Stomach (tissue), 9 donors: Measurements from ENCODE around the gene SMIM35. TPM values are rescaled to one million over a fixed set of nuclear protein-coding genes. Genes with fewer than 3 reads are reported as not detected.

ENCODE experiments used
- DNase-seq, 2 donors: peaks; one replicate each; pipeline versions ENCODE4 v3.0.0 to v3.0.0-alpha.2; 2013 to 2019
- H3K27ac ChIP-seq, 5 donors: fragments of 200-600 bp in 4 of 5; sonication (generic) in 4 of 5; one replicate each; pipeline ENCODE4 v1.5.1; 2013 to 2019; ENCODE audit warnings: mild to moderate bottlenecking in 1 of 5, moderate library complexity in 1 of 5
- H3K27me3 ChIP-seq, 3 donors: fragments of 200-600 bp; sonication (generic); one replicate each; pipeline ENCODE4 v1.5.1; 2017 to 2019; ENCODE audit warnings: mixed run types in 1 of 3
- H3K36me3 ChIP-seq, 4 donors: fragments of 200-600 bp; sonication (generic); 1 replicate in 3 of 4; 2 replicates in 1 of 4; pipeline ENCODE4 v1.5.1; 2016 to 2019
- H3K4me1 ChIP-seq, 4 donors: fragments of 200-600 bp; sonication (generic); one replicate each; pipeline ENCODE4 v1.5.1; 2016 to 2019
- H3K4me3 ChIP-seq, 4 donors: fragments of 200-600 bp; sonication (generic) in 3 of 4; one replicate each; pipeline ENCODE4 v1.5.1; 2016 to 2019; ENCODE audit warnings: mild to moderate bottlenecking in 1 of 4
- H3K9me3 ChIP-seq, 4 donors: fragments of 200-600 bp; sonication (generic); one replicate each; pipeline ENCODE4 v1.5.1; 2016 to 2019
- EP300 ChIP-seq: sonication (generic); formaldehyde crosslinking; IDR thresholded peaks from one replicate; pipeline ENCODE4 v1.6.1; 2017; ENCODE audit warnings: antibody characterized with exemption
- POLR2A ChIP-seq, 4 donors: fragments of 450-650 bp; IDR thresholded peaks; one replicate each; pipeline ENCODE4 v1.6.1; 2016; ENCODE audit warnings: antibody characterized with exemption in 4 of 4, control low read depth in 2 of 4, mild to moderate bottlenecking in 1 of 4, moderate library complexity in 1 of 4
- POLR2AphosphoS5 ChIP-seq, 3 donors: sonication (generic); formaldehyde crosslinking; IDR thresholded peaks; one replicate each; pipeline ENCODE4 v1.6.1; 2016; ENCODE audit warnings: antibody characterized with exemption in 3 of 3
- WGBS, 5 donors: extraction: QIAGEN DNeasy Blood & Tissue Kit in 3 of 5; methylation state at CpG; one replicate each; pipeline versions ENCODE4 v1.1.5 to v1.1.7; 2013 to 2018; 5-methylcytosine and 5-hydroxymethylcytosine counted together
- intact Hi-C: fragments of 100-400 bp; cut with DNase I; formaldehyde crosslinking; loops from one replicate; pipeline ENCODE4 v1.15.1; 2023; ENCODE audit warnings: low total_unique reads
- polyA plus RNA-seq, 3 donors: library from polyadenylated mRNA; stranded (reverse); fragments of 200-250 nt; gene quantifications; one replicate each; pipeline ENCODE4 v1.2.3, GENCODE V29; 2013
- total RNA-seq, 5 donors: library from RNA; depleted of rRNA; stranded (reverse); fragments of >200 nt; gene quantifications; one replicate each; pipeline versions ENCODE4 v1.1.0 to v1.2.3, GENCODE V29; 2014 to 2016
- TF ChIP-seq, protein P1 (sequence below), 7 experiments: fragments of 450-650 bp in 4 of 7; fragments of 200-600 bp in 3 of 7; sonication (generic) in 3 of 7; IDR thresholded peaks; one replicate each; pipeline ENCODE4 v1.5.1; 2016 to 2019; ENCODE audit warnings: antibody characterized with exemption in 7 of 7, control low read depth in 2 of 7, mild to moderate bottlenecking in 1 of 7
- donor health status: healthy with polysubstance abuse.
- donor health status: Bipolar disorder and iron deficiency.
- donor health status: healthy.

Gene SMIM35
- total and polyA plus RNA-seq, 8 donors: 0.03 TPM; not detected in 7

DNA sequence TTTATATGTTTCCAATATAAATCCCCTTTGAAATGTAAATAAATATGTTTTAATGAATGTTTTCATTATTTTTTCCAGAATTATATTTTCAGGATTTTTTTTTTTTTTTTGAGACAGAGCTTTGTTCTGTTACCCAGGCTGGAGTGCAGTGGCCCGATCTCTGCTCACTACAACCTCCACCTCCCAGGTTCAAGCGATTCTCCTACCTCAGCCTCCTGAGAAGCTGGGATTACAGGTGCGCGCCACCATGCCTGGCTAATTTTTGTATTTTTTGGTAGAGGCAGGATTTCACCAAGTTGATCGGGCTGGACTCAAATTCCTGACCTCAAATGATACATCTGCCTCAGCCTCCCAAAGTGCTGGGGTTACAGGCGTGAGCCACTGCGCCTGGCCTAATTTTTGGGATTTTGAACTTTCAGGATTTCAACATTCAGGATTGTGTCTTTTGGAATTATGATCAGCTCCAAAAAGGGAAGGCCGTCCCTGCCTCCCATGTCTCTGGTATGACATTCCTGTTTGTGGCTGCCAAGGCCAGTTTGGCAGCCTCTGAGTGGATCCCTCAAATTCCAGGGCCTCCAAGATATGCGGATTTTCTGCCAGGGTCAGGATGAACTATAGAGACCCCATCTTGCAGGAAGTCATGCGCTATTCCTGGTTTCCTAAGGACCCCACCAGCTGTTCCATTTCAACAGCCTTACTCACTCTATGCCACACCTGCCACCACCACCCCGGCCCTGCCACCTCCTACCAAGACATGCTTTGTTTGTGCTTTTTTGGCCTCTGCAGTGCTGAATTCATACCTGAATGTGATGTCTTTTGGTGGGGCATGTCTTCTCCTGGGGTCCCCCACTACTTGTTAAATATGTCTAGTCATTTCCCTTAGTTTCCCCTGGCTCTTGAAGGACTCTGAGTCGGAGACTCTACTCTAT lies 31.8 kb downstream of the SMIM35 start:
- no peak overlapping the region for H3K4me3 ChIP-seq
- no peaks in the 10 kb centered on the region for H3K36me3 ChIP-seq
- TF ChIP-seq POLR2AphosphoS5 (IDR thresholded peaks at IDR 0.05) (no peak), EP300 (no peak), POLR2A (IDR thresholded peaks at IDR 0.05) (no peak)
- TF ChIP-seq, protein P1, sequence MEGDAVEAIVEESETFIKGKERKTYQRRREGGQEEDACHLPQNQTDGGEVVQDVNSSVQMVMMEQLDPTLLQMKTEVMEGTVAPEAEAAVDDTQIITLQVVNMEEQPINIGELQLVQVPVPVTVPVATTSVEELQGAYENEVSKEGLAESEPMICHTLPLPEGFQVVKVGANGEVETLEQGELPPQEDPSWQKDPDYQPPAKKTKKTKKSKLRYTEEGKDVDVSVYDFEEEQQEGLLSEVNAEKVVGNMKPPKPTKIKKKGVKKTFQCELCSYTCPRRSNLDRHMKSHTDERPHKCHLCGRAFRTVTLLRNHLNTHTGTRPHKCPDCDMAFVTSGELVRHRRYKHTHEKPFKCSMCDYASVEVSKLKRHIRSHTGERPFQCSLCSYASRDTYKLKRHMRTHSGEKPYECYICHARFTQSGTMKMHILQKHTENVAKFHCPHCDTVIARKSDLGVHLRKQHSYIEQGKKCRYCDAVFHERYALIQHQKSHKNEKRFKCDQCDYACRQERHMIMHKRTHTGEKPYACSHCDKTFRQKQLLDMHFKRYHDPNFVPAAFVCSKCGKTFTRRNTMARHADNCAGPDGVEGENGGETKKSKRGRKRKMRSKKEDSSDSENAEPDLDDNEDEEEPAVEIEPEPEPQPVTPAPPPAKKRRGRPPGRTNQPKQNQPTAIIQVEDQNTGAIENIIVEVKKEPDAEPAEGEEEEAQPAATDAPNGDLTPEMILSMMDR (IDR thresholded peaks at IDR 0.05): no peak
- no peaks in the 10 kb centered on the region for H3K27me3 ChIP-seq
- H3K4me1 ChIP-seq: peaks cover 0 to 6% (median 0%) of the 10 kb centered on the region in 4 donors
- DNase-seq: peak in 1 of 2 donors; percentile 21
- intact Hi-C loops: loop anchor here (10.0 kb wide), 1 partner anchor 110 kb away; no protein-coding TSS in a partner anchor
- no peak overlapping the region for H3K27ac ChIP-seq
- WGBS, 5 donors: 79 to 90% (median 86%) methylated on average over 12 of the region's 12 CpGs
- H3K9me3 ChIP-seq: no peaks in the 10 kb centered on the region

DNA sequence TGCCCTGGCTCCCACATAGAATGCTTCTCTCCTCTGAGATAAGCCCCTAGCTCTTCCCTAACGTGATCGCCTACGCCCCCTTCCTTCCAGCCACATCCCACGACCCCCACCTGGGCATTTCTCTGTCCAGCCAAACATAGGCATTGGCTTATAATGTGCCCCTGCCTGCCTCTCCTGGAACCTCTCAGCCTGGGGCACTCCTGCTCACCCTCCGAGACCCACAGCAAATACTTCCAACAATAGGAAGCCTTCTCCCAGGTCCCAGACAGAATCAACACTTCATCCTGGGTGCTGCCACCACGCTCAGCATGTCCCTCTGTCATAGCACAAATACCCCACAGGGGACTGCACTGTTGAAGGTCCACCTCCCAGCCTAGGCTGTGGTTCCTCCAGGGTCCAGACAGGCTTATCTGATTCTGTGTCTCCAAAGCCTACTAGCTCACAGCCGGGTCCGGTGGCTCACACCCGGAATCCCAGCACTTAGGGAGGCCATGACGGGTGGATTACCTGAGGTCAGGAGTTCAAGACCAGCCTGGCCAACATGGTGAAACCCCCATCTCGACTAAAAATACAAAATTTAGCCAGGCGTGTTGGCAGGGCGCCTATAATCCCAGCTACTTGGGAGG lies 34.1 kb downstream of the SMIM35 start:
- no peak for TF ChIP-seq EP300
- TF ChIP-seq POLR2A (IDR thresholded peaks at IDR 0.05): no peak
- no peak for TF ChIP-seq POLR2AphosphoS5 (IDR thresholded peaks at IDR 0.05)
- TF ChIP-seq, protein P1 (IDR thresholded peaks at IDR 0.05): no peak
- Histone ChIP-seq H3K4me1 (peaks cover 0 to 6% (median 0%) of the 10 kb centered on the region in 4 donors), H3K36me3 (no peaks in the 10 kb centered on the region), H3K27me3 (no peaks in the 10 kb centered on the region), H3K9me3 (no peaks in the 10 kb centered on the region), H3K27ac (no peak overlapping the region), H3K4me3 (no peak overlapping the region)
- peak in 1 of 2 donors; percentile 22 for DNase-seq
- WGBS, 5 donors: 74 to 82% (median 79%) methylated on average over 10 to 13 of the region's 13 CpGs
- intact Hi-C loops: loop anchor here (10.0 kb wide), 1 partner anchor 108 kb away; no protein-coding TSS in a partner anchor

DNA sequence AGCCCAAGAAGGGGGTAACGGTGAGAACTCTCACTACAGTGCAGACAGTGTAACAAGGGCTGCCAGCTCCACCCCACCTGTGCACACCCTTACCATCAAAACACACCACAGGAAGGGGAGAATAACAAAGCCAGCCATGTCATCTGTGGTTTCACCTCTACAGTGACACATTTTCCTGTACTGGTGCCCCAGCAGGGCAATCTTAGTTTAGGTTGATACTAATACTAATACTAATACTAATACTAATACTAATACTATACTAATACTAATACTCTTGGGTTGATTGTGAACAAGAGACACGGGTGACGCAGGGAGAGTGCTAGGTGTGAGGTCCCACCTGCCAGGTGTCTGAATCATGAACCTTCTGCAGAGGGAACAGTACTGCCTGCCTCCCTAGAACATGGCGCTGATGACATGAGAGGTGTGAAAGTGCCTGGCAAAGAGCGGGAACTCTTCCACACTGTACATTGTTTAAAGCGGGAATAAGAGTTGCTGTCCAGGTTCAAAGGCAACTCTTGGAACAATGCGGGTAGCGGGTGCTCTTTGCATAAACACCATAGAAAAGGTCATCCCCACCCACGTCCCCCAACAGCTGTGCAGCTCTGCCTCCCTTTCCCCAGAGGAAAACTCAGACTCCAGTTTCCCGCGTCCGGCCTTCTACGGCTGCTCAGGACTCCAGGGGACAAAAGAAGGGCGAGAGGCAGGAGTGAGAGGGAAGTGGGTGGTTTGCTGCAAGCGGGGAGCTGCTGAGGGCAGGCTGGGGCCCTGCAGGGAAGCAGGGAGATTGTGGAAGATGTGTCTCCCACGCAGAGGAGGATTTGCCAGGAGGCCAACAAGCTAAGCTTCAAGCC lies 34.9 kb downstream of the SMIM35 start:
- Histone ChIP-seq H3K4me3 (no peak overlapping the region), H3K4me1 (peaks cover 0 to 6% (median 0%) of the 10 kb centered on the region in 4 donors), H3K27me3 (no peaks in the 10 kb centered on the region), H3K9me3 (no peaks in the 10 kb centered on the region), H3K27ac (no peak overlapping the region), H3K36me3 (no peaks in the 10 kb centered on the region)
- intact Hi-C loops: loop anchor here (10.0 kb wide), 1 partner anchor 107 kb away; no protein-coding TSS in a partner anchor
- peak; percentile 27 to 63 for DNase-seq
- TF ChIP-seq EP300: no peak
- no peak for TF ChIP-seq POLR2AphosphoS5 (IDR thresholded peaks at IDR 0.05)
- WGBS, 5 donors: 74 to 82% (median 79%) methylated on average over 16 of the region's 16 CpGs

DNA sequence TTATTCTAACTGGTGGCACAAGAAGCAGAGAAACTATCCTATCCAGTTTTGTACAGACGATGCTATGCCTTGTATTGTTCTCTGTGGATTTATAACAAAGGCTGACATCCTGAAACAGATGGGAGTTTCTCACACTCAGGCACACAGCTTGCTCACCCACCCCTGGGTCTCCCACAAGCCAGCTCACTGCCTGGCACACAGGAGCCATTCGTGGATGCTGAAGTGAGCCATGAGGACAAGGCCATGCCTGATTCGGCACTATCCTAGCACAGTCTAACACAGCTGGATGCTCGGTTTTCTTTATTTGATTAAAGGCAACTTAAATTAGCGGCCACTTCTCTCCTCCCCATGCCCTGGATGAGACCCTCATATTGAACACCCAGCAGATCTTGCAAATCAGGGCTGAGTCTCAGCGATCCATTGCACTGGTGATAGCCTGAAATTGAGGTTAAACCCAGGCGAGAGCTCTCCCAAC lies 35.6 kb downstream of the SMIM35 start:
- no peak for TF ChIP-seq POLR2A (IDR thresholded peaks at IDR 0.05)
- no peak for TF ChIP-seq EP300
- TF ChIP-seq, protein P1 (IDR thresholded peaks at IDR 0.05): no peak
- no peak for TF ChIP-seq POLR2AphosphoS5 (IDR thresholded peaks at IDR 0.05)
- no peak for DNase-seq
- H3K36me3 ChIP-seq: no peaks in the 10 kb centered on the region
- H3K4me3 ChIP-seq: no peak overlapping the region
- no peaks in the 10 kb centered on the region for H3K9me3 ChIP-seq
- intact Hi-C loops: loop anchor here (10.0 kb wide), 1 partner anchor 106 kb away; no protein-coding TSS in a partner anchor
- no peaks in the 10 kb centered on the region for H3K27me3 ChIP-seq
- H3K4me1 ChIP-seq: peaks cover 0 to 6% (median 0%) of the 10 kb centered on the region in 4 donors
- WGBS, 5 donors: 68 to 88% (median 75%) methylated on average over 7 of the region's 7 CpGs
- peak overlapping the region in 1 of 5 donors; percentile 24 for H3K27ac ChIP-seq
